Myocyte (in vitro differentiated cells): ENCODE measurements around the gene NRBF2. TPM values are rescaled to one million over a fixed set of nuclear protein-coding genes. Genes with fewer than 3 reads are reported as not detected.
"Not testable (repeated sequence)": the region's sequence is repeated elsewhere in the genome, so short reads cannot be mapped to it uniquely, and the experiment has no call there.

ENCODE experiments used
- DNase-seq: peaks from one replicate; pipeline ENCODE4 v3.0.0-alpha.2; 2012; ENCODE audit warnings: low read depth
- polyA plus RNA-seq: library from polyadenylated mRNA; unstranded; fragments of >200 nt; gene quantifications from one replicate; pipeline ENCODE4 v1.2.1, GENCODE V29; 2012; ENCODE audit warnings: missing spikeins
- total RNA-seq: library from RNA; depleted of rRNA; stranded (reverse); fragments of >200 nt; gene quantifications from 2 replicates; pipeline ENCODE4 v1.2.3, GENCODE V29; 2014

Gene NRBF2
- 11.0 and 17.0 TPM in 2 replicates for total RNA-seq
- polyA plus RNA-seq: 32.0 TPM

DNA sequence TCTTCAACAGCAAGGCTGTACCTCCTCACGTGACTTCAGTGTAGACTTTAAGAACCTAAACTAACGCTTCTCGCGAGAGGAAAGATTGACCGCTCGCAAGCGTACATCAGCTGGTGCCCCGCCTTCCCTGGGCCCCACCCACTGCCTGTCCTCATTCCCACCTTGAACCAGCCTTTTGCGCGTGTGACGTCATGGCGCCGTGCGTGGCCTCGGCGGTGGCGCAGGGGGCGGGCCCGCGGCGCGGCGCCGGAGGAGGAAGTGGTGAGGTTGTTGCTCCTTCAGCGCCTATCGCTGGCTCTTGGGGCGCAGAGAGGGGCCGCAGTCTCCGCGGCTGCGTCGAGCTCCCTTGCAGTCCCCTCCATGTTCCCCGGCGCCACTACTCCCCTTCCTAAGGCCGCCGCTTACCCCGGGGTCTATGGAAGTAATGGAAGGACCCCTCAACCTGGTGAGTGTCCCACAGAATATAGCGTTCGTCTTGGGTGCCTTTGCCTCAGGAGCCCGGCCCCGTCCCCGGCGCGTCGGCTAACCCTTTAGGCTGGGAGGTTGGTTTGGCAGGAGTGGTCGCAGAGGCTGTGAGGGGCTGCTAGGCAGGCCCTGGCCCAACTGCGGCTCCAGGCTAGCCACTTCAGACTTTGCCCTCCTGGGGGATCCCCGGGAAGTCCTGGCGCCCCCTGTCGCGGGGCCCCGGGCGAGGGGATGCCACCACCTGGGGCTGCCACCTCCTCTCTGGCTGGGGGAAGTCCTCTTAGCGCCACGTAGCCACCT is at the start of gene NRBF2:
NRBF2 (plus strand) TSS at position 273 of the 765 bp plus-strand sequence; CDS start at position 416, 143 bp downstream.
- DNase-seq: peak; percentile 99

GRCh38 chr10:63083406-63083805 is 49.7 kb upstream of the NRBF2 start:
- not testable (repeated sequence) for DNase-seq

DNA sequence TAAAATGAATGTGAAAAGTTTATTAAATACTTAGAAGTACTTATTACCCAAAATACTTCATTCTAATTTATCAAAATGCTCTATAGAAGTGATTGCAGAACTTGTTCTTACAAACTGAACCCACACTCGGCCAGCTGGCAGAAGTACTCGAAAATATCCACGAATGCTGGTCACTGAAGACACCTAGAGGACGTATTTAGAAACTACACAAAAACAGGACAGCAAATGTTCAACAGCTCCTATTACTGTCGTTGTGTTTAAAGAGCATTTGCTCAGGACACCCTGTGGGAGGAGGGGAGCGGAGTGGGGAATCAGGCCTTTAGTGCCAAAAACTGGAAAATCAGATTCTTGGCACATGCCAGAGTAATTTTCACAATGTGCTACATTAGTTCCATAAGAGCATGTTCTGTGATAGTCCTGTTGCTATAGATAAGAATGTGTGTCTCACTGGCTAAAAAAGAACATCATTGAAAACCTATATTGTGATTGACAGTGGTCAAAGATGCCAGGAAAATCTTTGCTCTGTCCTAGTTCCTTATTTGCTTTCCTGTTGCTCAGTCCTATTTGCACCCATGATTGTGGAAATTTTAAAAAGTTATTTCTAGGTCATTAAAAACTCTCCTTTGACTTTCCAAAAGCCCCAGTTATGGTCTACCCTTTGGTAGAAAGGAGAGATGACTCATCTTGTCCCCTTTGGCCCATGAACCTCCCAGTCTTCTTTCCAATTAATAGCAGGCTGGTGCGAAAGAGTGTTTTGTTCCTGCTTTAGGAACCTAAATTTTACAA is 49.0 kb upstream of the NRBF2 start:
- peak; percentile 87 for DNase-seq

- DNase-seq: no peak
Measured at GRCh38 chr10:63084690-63085382, 48.3 kb upstream of the NRBF2 start.

DNA sequence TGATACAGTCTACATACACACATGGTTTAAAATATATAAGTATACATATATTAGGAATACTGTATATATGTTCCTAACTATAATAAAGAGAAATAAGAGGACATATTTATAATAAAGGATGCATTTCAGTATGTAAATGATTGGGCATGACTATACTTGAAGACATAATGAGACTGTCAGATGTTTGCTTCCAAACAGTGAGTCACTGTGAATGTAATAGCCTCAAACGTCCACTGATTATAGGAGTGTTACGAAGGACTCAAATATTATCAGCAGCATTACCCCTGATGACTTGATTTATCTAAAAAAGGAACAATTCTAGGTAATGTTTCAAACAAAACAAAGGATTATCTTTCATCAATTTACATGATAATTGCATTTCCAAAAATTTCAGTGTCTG is 39.9 kb upstream of the NRBF2 start:
- no peak for DNase-seq

GRCh38 chr10:63094405-63094804 is 38.7 kb upstream of the NRBF2 start:
- no peak for DNase-seq

DNA sequence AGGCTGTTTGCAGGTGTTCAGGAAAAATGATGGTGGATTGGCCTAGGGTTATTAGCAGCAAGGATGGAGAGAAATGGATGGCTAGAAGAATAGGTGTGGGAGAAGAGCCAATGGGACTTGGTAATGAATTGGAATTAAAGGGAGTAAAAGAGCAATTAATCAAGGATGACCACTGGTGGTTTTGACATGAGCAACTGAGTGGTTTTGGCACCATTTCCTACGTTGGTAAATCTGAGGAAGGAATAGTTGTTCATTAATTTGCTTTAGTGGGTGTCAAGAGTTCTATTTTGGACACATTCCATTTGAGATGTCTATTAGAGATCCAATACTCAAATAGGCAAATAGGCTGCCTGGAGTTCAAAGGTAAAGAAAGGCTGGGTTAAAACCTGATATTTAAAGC is 38.2 kb upstream of the NRBF2 start:
- no peak for DNase-seq

- no peak for DNase-seq
Measured at GRCh38 chr10:63099734-63100133, 33.4 kb upstream of the NRBF2 start.

DNA sequence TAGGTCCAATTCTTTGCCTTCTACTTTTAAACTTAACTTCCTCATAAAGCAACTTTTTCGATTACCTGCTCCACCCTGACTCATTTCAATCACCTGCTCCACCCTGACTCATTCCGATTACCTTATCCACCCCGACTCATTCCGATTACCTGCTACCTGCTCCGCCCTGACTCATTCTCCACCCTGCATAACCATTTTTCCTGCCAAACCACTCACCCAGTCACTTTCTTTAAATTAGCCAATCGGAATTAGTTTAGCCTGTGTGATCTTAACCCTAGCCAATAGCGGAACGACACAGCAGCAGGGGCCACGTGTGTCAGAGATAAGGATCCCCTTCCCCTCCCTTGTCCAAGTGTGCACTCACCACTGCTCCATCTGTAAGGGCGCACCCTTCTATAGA is 32.0 kb upstream of the NRBF2 start:
- not testable (repeated sequence) for DNase-seq

DNA sequence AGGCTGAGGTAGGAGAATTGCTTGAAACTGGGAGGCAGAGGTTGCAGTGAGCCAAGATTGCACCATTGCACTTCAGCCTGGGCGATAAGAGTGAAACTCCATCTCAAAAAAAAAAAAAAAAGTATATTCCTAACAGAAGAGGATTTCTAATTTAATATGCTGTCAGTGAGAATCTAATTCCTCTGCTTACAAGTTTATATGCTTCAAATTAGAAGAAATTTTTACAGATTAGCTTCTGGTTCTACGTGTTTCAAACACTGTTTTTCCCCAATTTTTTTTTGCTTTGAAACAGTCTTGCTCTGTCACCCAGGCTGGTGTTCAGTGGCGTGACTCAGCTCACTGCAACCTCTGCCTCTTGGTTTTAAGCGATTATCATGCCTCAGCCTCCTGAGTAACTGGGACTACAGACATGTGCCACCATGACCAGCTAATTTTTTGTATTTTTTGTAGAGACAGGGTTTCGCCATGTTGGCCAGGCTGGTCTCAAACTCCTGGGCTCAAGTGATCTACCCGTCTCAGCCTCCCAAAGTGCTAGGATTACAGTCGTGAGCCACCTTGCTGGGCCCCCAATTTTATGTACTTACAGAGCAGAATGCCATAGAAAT is 30.7 kb upstream of the NRBF2 start:
- not testable (repeated sequence) for DNase-seq

GRCh38 chr10:63103178-63103577 is 29.9 kb upstream of the NRBF2 start:
- DNase-seq: not testable (repeated sequence)

GRCh38 chr10:63103971-63104409 is 29.1 kb upstream of the NRBF2 start:
- DNase-seq: no peak

- DNase-seq: peak; percentile 21
Measured at GRCh38 chr10:63105225-63106110, 27.7 kb upstream of the NRBF2 start.

- peak; percentile 68 for DNase-seq
Measured at GRCh38 chr10:63106111-63106755, 26.9 kb upstream of the NRBF2 start.

- DNase-seq: no peak
Measured at GRCh38 chr10:63107943-63108437, 25.1 kb upstream of the NRBF2 start.

GRCh38 chr10:63110940-63111339 is 22.2 kb upstream of the NRBF2 start:
- no peak for DNase-seq

- peak; percentile 66 for DNase-seq
Measured at GRCh38 chr10:63114031-63114814, 18.9 kb upstream of the NRBF2 start.

GRCh38 chr10:63115732-63116383 is 17.3 kb upstream of the NRBF2 start:
- DNase-seq: peak; percentile 97
